H9 (cell line): ENCODE data around the gene SLC29A2. TPM values are rescaled to one million over a fixed set of nuclear protein-coding genes. Genes with fewer than 3 reads are reported as not detected.

Experiments used
- DNase-seq: peaks from one replicate; pipeline ENCODE4 v3.0.0-alpha.2; 2017
- H2AFZ ChIP-seq: one replicate; pipeline ENCODE4 v1.6.1; 2013; ENCODE audit warnings: mild to moderate bottlenecking, low read length, control low read depth, moderate library complexity
- H2AK5ac ChIP-seq: 2 replicates; pipeline ENCODE4 v1.6.1; 2013; ENCODE audit warnings: low read length, control low read depth, mixed read lengths; ENCODE audit not compliant: insufficient read length
- H2BK120ac ChIP-seq: one replicate; pipeline ENCODE4 v1.6.1; 2013; ENCODE audit warnings: low read depth, mild to moderate bottlenecking, low read length, control low read depth, inconsistent platforms; ENCODE audit not compliant: poor library complexity, severe bottlenecking
- H2BK12ac ChIP-seq: 2 replicates; pipeline ENCODE4 v1.6.1; 2013; ENCODE audit warnings: low read length, control low read depth, mixed read lengths, low read depth; ENCODE audit not compliant: insufficient read length
- H2BK15ac ChIP-seq: 2 replicates; pipeline ENCODE4 v1.6.1; 2013; ENCODE audit warnings: low read depth, low read length, control low read depth
- H2BK20ac ChIP-seq: one replicate; pipeline ENCODE4 v1.6.1; 2013; ENCODE audit warnings: low read depth, mild to moderate bottlenecking, low read length, control low read depth, inconsistent platforms; ENCODE audit not compliant: poor library complexity, severe bottlenecking
- H2BK5ac ChIP-seq: 2 replicates; pipeline ENCODE4 v1.6.1; 2013; ENCODE audit warnings: low read length, control low read depth, mixed read lengths; ENCODE audit not compliant: insufficient read length
- H3K14ac ChIP-seq: 2 replicates; pipeline ENCODE4 v1.6.1; 2013; ENCODE audit warnings: low read length, control low read depth; ENCODE audit not compliant: insufficient read depth
- H3K18ac ChIP-seq: 2 replicates; pipeline ENCODE4 v1.6.1; 2013; ENCODE audit warnings: low read depth, mild to moderate bottlenecking, mixed read lengths, low read length, control low read depth; ENCODE audit not compliant: insufficient read length
- H3K23ac ChIP-seq: 2 replicates; pipeline ENCODE4 v1.6.1; 2013; ENCODE audit warnings: low read length, control low read depth, mixed read lengths, low read depth; ENCODE audit not compliant: insufficient read length
- H3K23me2 ChIP-seq: 2 replicates; pipeline ENCODE4 v1.6.1; 2013; ENCODE audit warnings: low read depth, mild to moderate bottlenecking, mixed read lengths, low read length, control low read depth; ENCODE audit not compliant: insufficient read length, poor library complexity, severe bottlenecking
- H3K27ac ChIP-seq: 2 replicates; pipeline ENCODE4 v1.5.1; 2013; ENCODE audit warnings: low read length, control low read depth, mixed read lengths, low read depth; ENCODE audit not compliant: insufficient read length
- H3K27me3 ChIP-seq: 2 replicates; pipeline ENCODE4 v1.6.1; 2013; ENCODE audit warnings: low read length, control low read depth, inconsistent platforms; ENCODE audit not compliant: insufficient read depth
- H3K4ac ChIP-seq: 2 replicates; pipeline ENCODE4 v1.6.1; 2013; ENCODE audit warnings: low read depth, mild to moderate bottlenecking, control low read depth, inconsistent platforms, low read length, moderate library complexity
- H3K4me1 ChIP-seq: 2 replicates; pipeline ENCODE4 v1.6.1; 2013; ENCODE audit warnings: low read length, control low read depth, inconsistent platforms; ENCODE audit not compliant: insufficient read depth
- H3K4me2 ChIP-seq: 2 replicates; pipeline ENCODE4 v1.6.1; 2013; ENCODE audit warnings: low read length, control low read depth, mixed read lengths; ENCODE audit not compliant: insufficient read length, insufficient read depth
- H3K56ac ChIP-seq: 2 replicates; pipeline ENCODE4 v1.6.1; 2013; ENCODE audit warnings: low read depth, mild to moderate bottlenecking, mixed read lengths, low read length, control low read depth; ENCODE audit not compliant: insufficient read length
- H3K79me1 ChIP-seq: 2 replicates; pipeline ENCODE4 v1.6.1; 2013; ENCODE audit warnings: low read depth, mild to moderate bottlenecking, moderate library complexity, low read length, control low read depth, inconsistent platforms; ENCODE audit not compliant: insufficient read depth, poor library complexity, severe bottlenecking
- H3K79me2 ChIP-seq: 2 replicates; pipeline ENCODE4 v1.6.1; 2013; ENCODE audit warnings: low read length, control low read depth, inconsistent platforms; ENCODE audit not compliant: insufficient read depth
- H3K9ac ChIP-seq: 2 replicates; pipeline ENCODE4 v1.6.1; 2013; ENCODE audit warnings: low read length, control low read depth, mixed read lengths; ENCODE audit not compliant: insufficient read length; ENCODE audit errors: extremely low read depth
- H3K9me3 ChIP-seq: one replicate; pipeline ENCODE4 v1.6.1; 2013; ENCODE audit warnings: low read depth, low read length, inconsistent platforms; ENCODE audit not compliant: control insufficient read depth
- H3T11ph ChIP-seq: one replicate; pipeline ENCODE4 v1.6.1; 2013; ENCODE audit warnings: mild to moderate bottlenecking, low read length, control low read depth, inconsistent platforms
- H4K20me1 ChIP-seq: one replicate; pipeline ENCODE4 v1.6.1; 2013; ENCODE audit not compliant: control insufficient read depth, insufficient read length, insufficient read depth
- H4K5ac ChIP-seq: 2 replicates; pipeline ENCODE4 v1.6.1; 2013; ENCODE audit warnings: low read depth, mild to moderate bottlenecking, mixed read lengths, low read length, control low read depth; ENCODE audit not compliant: insufficient read length
- H4K8ac ChIP-seq: replicated peaks from 2 replicates; pipeline ENCODE4 v1.6.1; 2013; ENCODE audit warnings: low read length, control low read depth, mixed read lengths, low read depth; ENCODE audit not compliant: insufficient read length
- H4K91ac ChIP-seq: 2 replicates; pipeline ENCODE4 v1.6.1; 2013; ENCODE audit warnings: low read depth, mild to moderate bottlenecking, moderate library complexity, mixed read lengths, low read length, control low read depth; ENCODE audit not compliant: insufficient read length
- H3K27ac Mint-ChIP-seq, 3 experiments: 2 replicates in 2 of 3; 3 replicates in 1 of 3; pipeline ENCODE4 v1.8.0; 2020 to 2021; ENCODE audit warnings: mixed read lengths in 3 of 3, mild to moderate bottlenecking in 1 of 3, moderate library complexity in 1 of 3
- H3K27me3 Mint-ChIP-seq: 2 replicates; pipeline ENCODE4 v1.8.0; 2021; ENCODE audit warnings: low read depth, mild to moderate bottlenecking, moderate library complexity, mixed read lengths
- H3K36me3 Mint-ChIP-seq, 3 experiments: 2 replicates in 2 of 3; 3 replicates in 1 of 3; pipeline ENCODE4 v1.8.0; 2020 to 2021; ENCODE audit warnings: low read depth in 3 of 3, mixed read lengths in 3 of 3; ENCODE audit not compliant: insufficient read depth in 1 of 3
- H3K4me1 Mint-ChIP-seq, 2 experiments: 2 replicates each; pipeline ENCODE4 v1.8.0; 2020; ENCODE audit warnings: mixed read lengths in 2 of 2
- H3K4me3 Mint-ChIP-seq, 2 experiments: 2 replicates in 1 of 2; 3 replicates in 1 of 2; pipeline ENCODE4 v1.8.0; 2020 to 2021; ENCODE audit warnings: mild to moderate bottlenecking in 2 of 2, mixed read lengths in 2 of 2, moderate library complexity in 1 of 2
- H3K9me3 Mint-ChIP-seq, 2 experiments: 2 replicates in 1 of 2; 3 replicates in 1 of 2; pipeline ENCODE4 v1.8.0; 2020; ENCODE audit warnings: mild to moderate bottlenecking in 2 of 2, mixed read lengths in 2 of 2, moderate library complexity in 1 of 2
- CTCF ChIP-seq: fragments of 200-600 bp; sonication (generic); conservative IDR thresholded peaks from 3 replicates; pipeline ENCODE4 v1.8.0; 2021; ENCODE audit warnings: antibody characterized with exemption, mild to moderate bottlenecking
- WGBS: extraction: QIAGEN DNeasy Blood & Tissue Kit; methylation state at CpG from one replicate; pipeline ENCODE4 v1.1.7; 2013; ENCODE audit warnings: missing lambda C conversion rate, low lambda C conversion rate, mixed read lengths; ENCODE audit not compliant: insufficient read length; ENCODE audit errors: extremely low coverage; 5-methylcytosine and 5-hydroxymethylcytosine counted together
- total RNA-seq: library from RNA; stranded (reverse); gene quantifications from 2 replicates; pipeline ENCODE4 v1.2.1, GENCODE V29; 2021

SLC29A2 gene
- total RNA-seq, 1 experiment from 2014 or later = 29.8 TPM

GRCh38 chr11:66314186-66314501 lies 57.4 kb downstream of the SLC29A2 start:
- Histone ChIP-seq H2AK5ac (no peak overlapping the region), H3K4me2 (no peak overlapping the region), H2AFZ (no peak overlapping the region), H3K9me3 (no peaks in the 10 kb centered on the region), H2BK12ac (no peak overlapping the region), H3K4me1 (peaks cover 2% of the 10 kb centered on the region; the same call in 1 of the 2 replicates), H2BK20ac (no peak overlapping the region), H3K4ac (no peak overlapping the region), H3K14ac (no peak overlapping the region), H3K27ac (no peak overlapping the region), H2BK15ac (no peak overlapping the region), H4K8ac (no peak overlapping the region), H2BK120ac (no peak overlapping the region), H3K79me2 (no peaks in the 10 kb centered on the region), H2BK5ac (no peak overlapping the region), H3T11ph (no peak overlapping the region), H3K56ac (no peak overlapping the region), H3K23me2 (peaks cover 12% of the 10 kb centered on the region), H3K18ac (no peak overlapping the region), H4K5ac (no peak overlapping the region), H4K91ac (no peak overlapping the region), H3K9ac (no peak overlapping the region), H3K27me3 (no peaks in the 10 kb centered on the region), H4K20me1 (no peaks in the 10 kb centered on the region), H3K79me1 (no peaks in the 10 kb centered on the region), H3K23ac (no peak overlapping the region)
- H3K4me3 Mint-ChIP-seq = peak overlapping the region in 1 of 2 experiments; percentile 86; a peak in 3 of 5 replicates
- TF ChIP-seq CTCF = no peak
- H3K4me1 Mint-ChIP-seq = peaks cover 26 to 37% of the 10 kb centered on the region in 2 experiments
- H3K9me3 Mint-ChIP-seq = peaks cover 1 to 9% of the 10 kb centered on the region in 2 experiments
- H3K27me3 Mint-ChIP-seq = peaks cover 21% of the 10 kb centered on the region
- no peak for DNase-seq
- H3K36me3 Mint-ChIP-seq = peaks cover 3 to 6% (median 5%) of the 10 kb centered on the region in 3 experiments; a peak in 3 of 7 replicates
- WGBS = no CpG with 5 or more reads among the region's 1 CpG
- H3K27ac Mint-ChIP-seq = no peak overlapping the region; a peak in 1 of 7 replicates
